IMR-90 (cell line): ENCODE data around the gene RASL11B. TPM values are rescaled to one million over a fixed set of nuclear protein-coding genes. Genes with fewer than 3 reads are reported as not detected.

ENCODE experiments used
- ATAC-seq: fragments of 200-7000 bp; cut with Tn5 transposase; 2 replicates; pipeline ENCODE4 v1.9.1; 2020; ENCODE audit warnings: low read depth, mild to moderate bottlenecking, moderate library complexity
- BruUV-seq: library from RNA; stranded (reverse); fragments of 400-500 nt; replicated peaks from 2 replicates; lab custom pipeline; 2021; lab: Mats Ljungman, UMichigan
- CTCF ChIA-PET: fragments of 300-600 bp; formaldehyde crosslinking; extraction: SDS; loops from one replicate; lab custom pipeline; 2021; ENCODE audit warnings: antibody characterized with exemption; lab: Yijun Ruan, JAX
- POLR2A ChIA-PET: fragments of 300-600 bp; sonication (Branson Sonifier 250); formaldehyde crosslinking; loops from one replicate; lab custom pipeline; 2022; ENCODE audit warnings: antibody characterized with exemption; ENCODE audit not compliant: unreplicated experiment; lab: Charles Lee
- DNase-seq: peaks from one replicate; pipeline ENCODE4 v3.0.0; 2013
- H2AFZ ChIP-seq: replicated peaks from 2 replicates; pipeline ENCODE3; 2013; ENCODE audit warnings: low read length, mild to moderate bottlenecking; ENCODE audit not compliant: poor library complexity
- H2AK5ac ChIP-seq: 2 replicates; pipeline ENCODE4 v1.6.1; 2013; ENCODE audit warnings: low read depth, low read length, inconsistent platforms
- H2AK9ac ChIP-seq: replicated peaks from 2 replicates; pipeline ENCODE3; 2013; ENCODE audit warnings: mild to moderate bottlenecking, low read depth, low read length, moderate library complexity; ENCODE audit not compliant: poor library complexity
- H2BK120ac ChIP-seq: 2 replicates; pipeline ENCODE4 v1.6.1; 2013; ENCODE audit warnings: low read depth, low read length, inconsistent platforms
- H2BK15ac ChIP-seq: 3 replicates; pipeline ENCODE4 v1.6.1; 2013; ENCODE audit warnings: low read depth, low read length, inconsistent platforms
- H2BK20ac ChIP-seq: 2 replicates; pipeline ENCODE4 v1.6.1; 2013; ENCODE audit warnings: low read depth, mild to moderate bottlenecking, inconsistent platforms, low read length, moderate library complexity
- H2BK5ac ChIP-seq: 2 replicates; pipeline ENCODE4 v1.6.1; 2013; ENCODE audit warnings: mild to moderate bottlenecking, low read depth, low read length, inconsistent platforms; ENCODE audit not compliant: poor library complexity, severe bottlenecking
- H3K14ac ChIP-seq: replicated peaks from 2 replicates; pipeline ENCODE4 v1.6.1; 2013; ENCODE audit warnings: low read depth, low read length, inconsistent platforms
- H3K18ac ChIP-seq: 2 replicates; pipeline ENCODE4 v1.6.1; 2013; ENCODE audit warnings: low read depth, low read length, control low read depth
- H3K23ac ChIP-seq: 2 replicates; pipeline ENCODE4 v1.6.1; 2013; ENCODE audit warnings: low read depth, low read length, inconsistent platforms
- H3K27ac ChIP-seq: 2 replicates; pipeline ENCODE4 v1.5.1; 2013; ENCODE audit warnings: mild to moderate bottlenecking, control low read depth, low read length; ENCODE audit not compliant: insufficient read depth
- H3K27me3 ChIP-seq: 2 replicates; pipeline ENCODE4 v1.6.1; 2013; ENCODE audit warnings: low read length; ENCODE audit not compliant: control insufficient read depth, insufficient read depth
- H3K36me3 ChIP-seq: 2 replicates; pipeline ENCODE4 v1.6.1; 2013; ENCODE audit warnings: low read length, mixed read lengths; ENCODE audit not compliant: control insufficient read depth, insufficient read depth
- H3K4ac ChIP-seq: 2 replicates; pipeline ENCODE4 v1.6.1; 2013; ENCODE audit warnings: low read depth, low read length, inconsistent platforms
- H3K4me1 ChIP-seq: 2 replicates; pipeline ENCODE4 v1.6.1; 2013; ENCODE audit warnings: low read length, mixed read lengths; ENCODE audit not compliant: control insufficient read depth, insufficient read depth
- H3K4me2 ChIP-seq: 2 replicates; pipeline ENCODE4 v1.6.1; 2013; ENCODE audit warnings: low read depth, mild to moderate bottlenecking, control low read depth, low read length, moderate library complexity
- H3K4me3 ChIP-seq: 2 replicates; pipeline ENCODE4 v1.5.1; 2013; ENCODE audit warnings: low read depth, mild to moderate bottlenecking, control low read depth, low read length, moderate library complexity; ENCODE audit not compliant: insufficient read depth
- H3K56ac ChIP-seq: 2 replicates; pipeline ENCODE4 v1.6.1; 2013; ENCODE audit warnings: low read length, inconsistent platforms; ENCODE audit not compliant: insufficient read depth; ENCODE audit errors: extremely low read depth
- H3K79me1 ChIP-seq, 2 experiments: 2 replicates each; pipeline ENCODE4 v1.6.1; 2013; ENCODE audit warnings: low read length in 2 of 2, inconsistent platforms in 1 of 2, low read depth in 1 of 2
- H3K9ac ChIP-seq: 2 replicates; pipeline ENCODE4 v1.6.1; 2013; ENCODE audit warnings: low read depth, low read length, control low read depth
- H3K9me1 ChIP-seq: 2 replicates; pipeline ENCODE4 v1.6.1; 2013; ENCODE audit warnings: low read length, inconsistent platforms; ENCODE audit not compliant: insufficient read depth
- H3K9me3 ChIP-seq: 2 replicates; pipeline ENCODE4 v1.6.1; 2013; ENCODE audit warnings: low read length; ENCODE audit not compliant: control insufficient read depth, insufficient read depth
- H4K20me1 ChIP-seq: 2 replicates; pipeline ENCODE4 v1.6.1; 2013; ENCODE audit warnings: low read length, inconsistent platforms; ENCODE audit not compliant: insufficient read depth
- H4K5ac ChIP-seq: 2 replicates; pipeline ENCODE4 v1.6.1; 2013; ENCODE audit warnings: mild to moderate bottlenecking, low read depth, low read length, control low read depth
- H4K8ac ChIP-seq, 2 experiments: 2 replicates each; pipeline ENCODE4 v1.6.1; 2013; ENCODE audit warnings: low read depth in 2 of 2, low read length in 2 of 2, control low read depth in 1 of 2, inconsistent platforms in 1 of 2
- H4K91ac ChIP-seq: 2 replicates; pipeline ENCODE4 v1.6.1; 2013; ENCODE audit warnings: low read depth, low read length, inconsistent platforms; ENCODE audit not compliant: insufficient read depth
- BHLHE40 ChIP-seq: fragments of 150-350 bp; IDR thresholded peaks from 2 replicates; pipeline ENCODE4 v1.6.1; 2016; ENCODE audit warnings: mild to moderate bottlenecking, low read depth, low read length
- CTCF ChIP-seq: conservative IDR thresholded peaks from 2 replicates; pipeline ENCODE4 v1.5.1; 2012; ENCODE audit warnings: mild to moderate bottlenecking, low read depth, low read length, improper control_type of control experiment
- MAZ ChIP-seq: IDR thresholded peaks from 2 replicates; pipeline ENCODE4 v1.6.1; 2012; ENCODE audit warnings: low read depth, mild to moderate bottlenecking, low read length, improper control_type of control experiment, moderate library complexity, borderline replicate concordance
- WGBS, 2 experiments: methylation state at CpG; one replicate each; pipeline versions ENCODE4 v1.1.5 to v1.1.7; 2013; ENCODE audit warnings: missing lambda C conversion rate in 2 of 2; ENCODE audit not compliant: insufficient read length in 1 of 2; ENCODE audit errors: extremely low coverage in 2 of 2; 5-methylcytosine and 5-hydroxymethylcytosine counted together
- dilution Hi-C: fragments of 300-500 bp; cut with HindIII; formaldehyde crosslinking; loops from one replicate; pipeline ENCODE4 v1.14.3; 2018; ENCODE audit warnings: low sequenced_read_pairs; ENCODE audit not compliant: unreplicated experiment
- in situ Hi-C: fragments of 300-500 bp; cut with MboI; formaldehyde crosslinking; loops from 3 replicates; pipeline ENCODE4 v1.14.3; 2019; ENCODE audit warnings: low sequenced_read_pairs, inconsistent platforms, mixed read lengths
- intact Hi-C: fragments of 100-400 bp; cut with micrococcal nuclease; formaldehyde crosslinking; loops from 2 replicates; pipeline ENCODE4 v1.10.0; 2022
- polyA plus RNA-seq, 3 experiments: library from polyadenylated mRNA; depleted of rRNA; stranded (reverse); fragments of >200 nt; gene quantifications; 2 replicates each; pipeline ENCODE4 v1.2.3, GENCODE V29; 2012; ENCODE audit warnings: low replicate concordance in 1 of 3
- total RNA-seq: library from RNA; depleted of rRNA; stranded (reverse); fragments of >200 nt; gene quantifications from 2 replicates; pipeline ENCODE4 v1.2.3, GENCODE V29; 2012

The RASL11B gene
- total and polyA plus RNA-seq, 2 of the 4 experiments (the other 2 are of a cell fraction), result 0.18 to 0.31 TPM

- H3K18ac ChIP-seq, result peak overlapping the region; percentile 92
- H2BK120ac ChIP-seq, result peak overlapping the region; percentile 95
- peak overlapping the region; percentile 92 for H2BK20ac ChIP-seq
- in situ Hi-C loops, result no loop called here
- WGBS, 2 experiments, result no CpG with 5 or more reads among the region's 1 CpG
- H3K9me1 ChIP-seq, result peaks cover 22% of the 10 kb centered on the region
- H3K36me3 ChIP-seq, result no peaks in the 10 kb centered on the region
- peak overlapping the region; percentile 81; the same call in 1 of the 3 replicates for H2BK15ac ChIP-seq
- no peaks in the 10 kb centered on the region for H3K79me1 ChIP-seq
- POLR2A ChIA-PET, result interaction anchor here (0.9 to 1.2 kb wide), 2 partner anchors 9 to 112 kb away, joined by 3 read pairs; no protein-coding TSS in a partner anchor
- no peak for DNase-seq
- peak overlapping the region; percentile 64 for H4K5ac ChIP-seq
- H3K4me2 ChIP-seq, result no peak overlapping the region
- H2AFZ ChIP-seq, result no peak overlapping the region
- peak overlapping the region; percentile 83 for H3K4ac ChIP-seq
- H3K4me1 ChIP-seq, result peaks cover 26% of the 10 kb centered on the region
- no TSS peak for BruUV-seq
- no peak overlapping the region for H2BK5ac ChIP-seq
- no peak overlapping the region for H3K4me3 ChIP-seq
- peak overlapping the region; percentile 90 for H2AK5ac ChIP-seq
- TF ChIP-seq BHLHE40 (no peak), CTCF (no peak), MAZ (no peak)
- no peaks in the 10 kb centered on the region for H3K9me3 ChIP-seq
- dilution Hi-C loops, result no loop called here
- H3K27ac ChIP-seq, result peak overlapping the region; percentile 97; the same call in 1 of the 2 replicates
- intact Hi-C loops, result loop anchor here (2.0 to 5.0 kb wide), 2 partner anchors 69 to 111 kb away; no protein-coding TSS in a partner anchor
- CTCF ChIA-PET, result interaction anchor here (1.0 kb wide), 1 partner anchor 19 kb away, joined by 3 read pairs; no protein-coding TSS in a partner anchor
- H3K23ac ChIP-seq, result peak overlapping the region; percentile 78
- H3K27me3 ChIP-seq, result no peaks in the 10 kb centered on the region
- no peak overlapping the region for H2AK9ac ChIP-seq
- H3K9ac ChIP-seq, result no peak overlapping the region
- H4K8ac ChIP-seq, result peak overlapping the region; percentile 9 to 64; a peak in 3 of 4 replicates
- no peak for ATAC-seq
- peaks cover 10% of the 10 kb centered on the region for H4K20me1 ChIP-seq
- H3K56ac ChIP-seq, result peak overlapping the region; percentile 57; the same call in 1 of the 2 replicates
- H4K91ac ChIP-seq, result peak overlapping the region; percentile 91
- H3K14ac ChIP-seq, result peak overlapping the region; percentile 86
These were observed 38.4 kb upstream of the RASL11B start for GRCh38 chr4:52823702-52824092.
